ENCODE measurements around the gene PITPNM3. TPM values are rescaled to one million over a fixed set of nuclear protein-coding genes. Genes with fewer than 3 reads are reported as not detected.

The PITPNM3 gene
- total and polyA plus RNA-seq, 4 donors = 2.0 to 12.6 (median 5.4) TPM

GRCh38 chr17:6461792-6462524 lies 94.4 kb downstream of the PITPNM3 start:
- Histone ChIP-seq H3K36me3 (ENCODE audit: control insufficient read depth in 4 of 4, insufficient read depth in 4 of 4, low read length in 4 of 4) (peaks cover 0 to 8% (median 0%) of the 10 kb centered on the region in 4 donors), H3K9me3 (ENCODE audit: control insufficient read depth in 4 of 4, insufficient read depth in 3 of 4, low read length in 3 of 4) (no peaks in the 10 kb centered on the region), H3K27ac (ENCODE audit: low read depth in 1 of 2, low read length in 1 of 2) (no peak overlapping the region), H3K9ac (ENCODE audit: insufficient read depth in 1 of 2, low read length in 2 of 2) (no peak overlapping the region), H3K4me3 (no peak overlapping the region), H3K27me3 (ENCODE audit: control insufficient read depth in 3 of 3, insufficient read depth in 3 of 3, low read length in 2 of 3) (no peaks in the 10 kb centered on the region), H3K4me1 (ENCODE audit: control insufficient read depth in 5 of 5, insufficient read depth in 5 of 5, low read length in 5 of 5) (no peaks in the 10 kb centered on the region)
- WGBS, 2 donors = 83 to 86% methylated on average over 10 of the region's 10 CpGs
- TF ChIP-seq CTCF (IDR thresholded peaks at IDR 0.05; ENCODE audit: control extremely low read depth, extremely low read depth) = no peak
- DNase-seq = no peak
- ATAC-seq (ENCODE audit: insufficient read depth, low FRiP score) = no peak

DNA sequence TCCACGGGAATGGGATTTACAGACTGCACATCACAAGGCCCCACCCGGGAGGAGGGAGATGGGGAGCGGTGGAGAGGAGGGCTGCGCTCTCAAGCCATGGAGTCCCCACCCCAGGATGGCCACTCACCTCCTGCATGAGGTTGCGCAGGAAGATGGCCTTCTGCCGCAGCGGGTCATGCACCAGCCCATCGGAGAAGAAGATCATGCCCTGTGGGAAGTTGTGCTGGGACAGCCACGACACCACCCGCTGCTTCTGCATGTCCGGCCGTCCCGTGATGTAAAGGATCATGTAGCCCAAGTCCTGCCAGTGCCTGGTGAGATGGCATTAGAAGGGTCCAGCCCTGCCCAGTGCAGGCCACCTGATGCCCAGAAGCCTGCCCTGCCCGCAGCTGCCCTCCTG lies 95.1 kb downstream of the PITPNM3 start:
- 96% methylated on average over 14 of the region's 14 CpGs for WGBS, 2 donors
- Histone ChIP-seq H3K4me1 (ENCODE audit: control insufficient read depth in 5 of 5, insufficient read depth in 5 of 5, low read length in 5 of 5) (no peaks in the 10 kb centered on the region), H3K27me3 (ENCODE audit: control insufficient read depth in 3 of 3, insufficient read depth in 3 of 3, low read length in 2 of 3) (no peaks in the 10 kb centered on the region), H3K27ac (ENCODE audit: low read depth in 1 of 2, low read length in 1 of 2) (no peak overlapping the region), H3K4me3 (no peak overlapping the region), H3K36me3 (ENCODE audit: control insufficient read depth in 4 of 4, insufficient read depth in 4 of 4, low read length in 4 of 4) (peaks cover 0 to 8% (median 0%) of the 10 kb centered on the region in 4 donors), H3K9me3 (ENCODE audit: control insufficient read depth in 4 of 4, insufficient read depth in 3 of 4, low read length in 3 of 4) (no peaks in the 10 kb centered on the region), H3K9ac (ENCODE audit: insufficient read depth in 1 of 2, low read length in 2 of 2) (no peak overlapping the region)
- no peak for TF ChIP-seq CTCF (IDR thresholded peaks at IDR 0.05; ENCODE audit: control extremely low read depth, extremely low read depth)
- ATAC-seq (ENCODE audit: insufficient read depth, low FRiP score) (no peak), DNase-seq (no peak)

DNA sequence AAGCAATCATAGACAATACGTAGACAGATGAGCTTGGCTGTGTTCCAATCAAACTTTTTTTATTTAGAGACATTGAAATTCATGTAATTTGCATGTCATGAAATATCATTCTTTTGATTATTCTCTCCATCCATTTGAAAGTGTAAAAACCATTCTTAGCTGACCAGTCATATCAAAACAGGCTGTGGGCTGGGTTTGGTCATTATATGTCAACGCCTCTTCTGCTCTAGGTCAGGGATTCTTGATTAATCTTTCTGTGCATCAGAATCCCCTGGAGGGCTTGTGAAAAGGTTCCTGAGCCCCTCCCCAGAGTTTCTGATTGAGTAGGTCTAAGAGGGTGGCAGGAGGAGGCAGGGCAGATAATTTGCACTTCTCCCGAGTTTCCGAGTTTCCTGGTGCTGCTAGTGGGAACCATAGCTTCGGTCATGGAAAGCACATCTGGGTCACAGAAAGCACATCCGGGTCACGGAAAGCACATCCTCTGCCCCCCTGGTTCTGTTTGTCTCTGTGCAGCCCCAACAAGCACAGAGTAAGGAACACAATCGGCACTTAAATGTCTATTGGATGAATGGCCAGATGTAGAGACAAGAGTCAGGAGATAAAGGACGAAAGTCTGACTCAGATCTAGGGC lies 95.7 kb downstream of the PITPNM3 start:
- H3K9ac ChIP-seq (ENCODE audit: insufficient read depth in 1 of 2, low read length in 2 of 2) = no peak overlapping the region
- H3K27ac ChIP-seq (ENCODE audit: low read depth in 1 of 2, low read length in 1 of 2) = no peak overlapping the region
- ATAC-seq (ENCODE audit: insufficient read depth, low FRiP score) (no peak), DNase-seq (no peak)
- H3K9me3 ChIP-seq (ENCODE audit: control insufficient read depth in 4 of 4, insufficient read depth in 3 of 4, low read length in 3 of 4) = no peaks in the 10 kb centered on the region
- TF ChIP-seq CTCF (IDR thresholded peaks at IDR 0.05; ENCODE audit: control extremely low read depth, extremely low read depth) = no peak
- WGBS, 2 donors = 85 to 90% methylated on average over 9 of the region's 9 CpGs
- H3K4me3 ChIP-seq = no peak overlapping the region
- H3K36me3 ChIP-seq (ENCODE audit: control insufficient read depth in 4 of 4, insufficient read depth in 4 of 4, low read length in 4 of 4) = peaks cover 0 to 8% (median 0%) of the 10 kb centered on the region in 4 donors
- H3K4me1 ChIP-seq (ENCODE audit: control insufficient read depth in 5 of 5, insufficient read depth in 5 of 5, low read length in 5 of 5) = no peaks in the 10 kb centered on the region
- H3K27me3 ChIP-seq (ENCODE audit: control insufficient read depth in 3 of 3, insufficient read depth in 3 of 3, low read length in 2 of 3) = no peaks in the 10 kb centered on the region
